Measurements from ENCODE around the gene IMP3.
A peak's percentile ranks its signal among the peaks of the same experiment; 100 is the strongest.

DNA sequence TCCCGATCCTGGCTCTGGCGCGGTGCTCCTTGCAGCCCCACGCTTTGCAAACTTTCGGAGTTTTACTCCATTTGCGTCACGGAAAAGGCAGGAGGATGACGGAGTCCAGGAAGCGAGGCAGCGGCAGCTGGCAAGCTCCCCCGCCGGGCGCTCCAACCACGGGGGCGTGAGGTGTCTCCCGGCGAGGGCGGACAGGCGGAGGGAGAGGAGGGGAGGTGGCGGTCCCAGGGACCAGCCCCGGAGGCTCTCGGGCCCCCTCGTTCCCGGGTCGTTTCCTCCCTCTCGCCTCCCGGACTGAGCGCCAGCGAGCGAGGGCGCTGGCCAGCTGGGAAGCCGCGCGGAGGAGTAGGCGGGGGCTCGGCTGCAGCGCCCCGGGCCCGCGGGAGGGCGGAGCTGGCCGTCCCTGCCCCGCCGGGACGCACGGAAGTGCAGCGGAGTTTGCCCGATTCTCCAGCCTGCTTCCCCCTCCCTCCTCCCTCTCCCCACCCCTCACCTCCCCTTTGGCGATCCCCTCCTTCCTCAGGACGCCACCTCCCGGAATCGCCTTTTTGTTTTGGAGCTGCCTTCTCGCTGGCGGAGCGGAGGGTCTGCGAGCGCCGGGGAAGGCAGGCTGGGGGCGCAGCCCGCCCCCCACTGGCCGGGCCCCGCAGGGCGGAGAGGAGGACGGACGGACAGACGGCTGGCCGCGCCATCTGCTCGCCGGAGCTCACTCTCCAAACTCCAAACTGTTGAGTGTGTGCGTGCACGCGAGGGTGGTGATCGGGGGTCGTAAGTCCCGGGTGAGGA is 7.5 kb upstream of the IMP3 start, which contains the start of gene SNX33:
- TF ChIP-seq, protein P1, sequence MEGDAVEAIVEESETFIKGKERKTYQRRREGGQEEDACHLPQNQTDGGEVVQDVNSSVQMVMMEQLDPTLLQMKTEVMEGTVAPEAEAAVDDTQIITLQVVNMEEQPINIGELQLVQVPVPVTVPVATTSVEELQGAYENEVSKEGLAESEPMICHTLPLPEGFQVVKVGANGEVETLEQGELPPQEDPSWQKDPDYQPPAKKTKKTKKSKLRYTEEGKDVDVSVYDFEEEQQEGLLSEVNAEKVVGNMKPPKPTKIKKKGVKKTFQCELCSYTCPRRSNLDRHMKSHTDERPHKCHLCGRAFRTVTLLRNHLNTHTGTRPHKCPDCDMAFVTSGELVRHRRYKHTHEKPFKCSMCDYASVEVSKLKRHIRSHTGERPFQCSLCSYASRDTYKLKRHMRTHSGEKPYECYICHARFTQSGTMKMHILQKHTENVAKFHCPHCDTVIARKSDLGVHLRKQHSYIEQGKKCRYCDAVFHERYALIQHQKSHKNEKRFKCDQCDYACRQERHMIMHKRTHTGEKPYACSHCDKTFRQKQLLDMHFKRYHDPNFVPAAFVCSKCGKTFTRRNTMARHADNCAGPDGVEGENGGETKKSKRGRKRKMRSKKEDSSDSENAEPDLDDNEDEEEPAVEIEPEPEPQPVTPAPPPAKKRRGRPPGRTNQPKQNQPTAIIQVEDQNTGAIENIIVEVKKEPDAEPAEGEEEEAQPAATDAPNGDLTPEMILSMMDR (IDR thresholded peaks at IDR 0.05) = peak in 5 of 6 experiments; percentile 24 to 63 (median 50)
- TF ChIP-seq POLR2A (IDR thresholded peaks at IDR 0.05) = peak in 2 of 4 donors; percentile 78 to 81

Measured in esophagus squamous epithelium (tissue), 4 donors.